Measurements from ENCODE around the gene PIK3CG.

Gene PIK3CG

DNA sequence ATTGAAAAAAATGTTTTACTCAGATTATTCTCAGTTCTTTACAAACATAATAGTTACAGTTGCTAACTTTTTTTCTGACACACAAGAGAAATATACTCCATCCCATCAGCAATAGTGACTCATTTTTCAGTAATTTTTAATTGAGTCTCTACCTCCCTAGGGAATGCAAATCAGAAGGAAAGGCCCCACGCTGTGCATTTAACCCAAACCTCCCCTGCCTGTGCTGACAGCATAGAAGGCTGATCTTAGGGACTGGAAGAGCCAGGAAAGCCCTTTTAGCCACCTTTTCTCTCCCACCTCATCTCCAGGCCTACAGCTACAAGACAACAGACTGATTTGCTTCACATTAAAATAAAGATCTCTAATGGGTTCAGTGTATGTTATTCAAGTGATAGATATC lies 24.7 kb upstream of the PIK3CG start:
- WGBS = 7% methylated on average over 1 of the region's 1 CpG
- Histone ChIP-seq H3K4me2 (ENCODE audit: low read length, poor library complexity, severe bottlenecking) (no peak overlapping the region), H2BK15ac (ENCODE audit: low read depth, poor library complexity, severe bottlenecking) (no peak overlapping the region), H3K14ac (ENCODE audit: low read length in 2 of 2) (no peak overlapping the region), H3K4me1 (ENCODE audit: control insufficient read depth, insufficient read depth, low read depth, low read length) (peaks cover 10% of the 10 kb centered on the region), H2AFZ (ENCODE audit: low read depth, low read length) (no peak overlapping the region), H3K4ac (ENCODE audit: low read depth in 1 of 2, low read length in 2 of 2) (no peak overlapping the region), H2BK5ac (ENCODE audit: low read depth, low read length, poor library complexity, severe bottlenecking) (no peak overlapping the region), H2AK5ac (ENCODE audit: low read length, severe bottlenecking) (no peak overlapping the region), H2BK120ac (ENCODE audit: low read depth, low read length) (no peak overlapping the region), H4K91ac (ENCODE audit: low read length) (no peak overlapping the region), H3K23ac (ENCODE audit: low read length in 2 of 2) (no peak overlapping the region), H4K8ac (ENCODE audit: low read length) (no peak overlapping the region), H3K27ac (ENCODE audit: low read length, poor library complexity, severe bottlenecking) (no peak overlapping the region), H3K4me3 (ENCODE audit: insufficient read depth in 1 of 2, low read depth in 1 of 2, low read length in 2 of 2) (no peak overlapping the region), H2BK12ac (ENCODE audit: low read length in 2 of 2) (no peak overlapping the region), H3K9ac (ENCODE audit: low read length) (peak overlapping the region; percentile 88), H3K79me1 (replicated peaks; ENCODE audit: low read length, poor library complexity, severe bottlenecking) (no peaks in the 10 kb centered on the region), H3K36me3 (ENCODE audit: control insufficient read depth in 1 of 2, insufficient read depth in 2 of 2, low read depth in 1 of 2, low read length in 2 of 2) (no peaks in the 10 kb centered on the region), H3K18ac (ENCODE audit: low read depth in 1 of 2, low read length in 2 of 2) (no peak overlapping the region), H3K9me3 (ENCODE audit: control insufficient read depth, low read length) (peaks cover 5% of the 10 kb centered on the region), H3K27me3 (ENCODE audit: control insufficient read depth in 1 of 2, insufficient read depth in 1 of 2, low read length in 2 of 2) (peaks cover 0 to 4% of the 10 kb centered on the region in 2 experiments)
- DNase-seq = peak; percentile 60

GRCh38 chr7:106841896-106842390 lies 23.1 kb upstream of the PIK3CG start:
- no peak overlapping the region for H3K4ac ChIP-seq (ENCODE audit: low read depth in 1 of 2, low read length in 2 of 2)
- peaks cover 10% of the 10 kb centered on the region for H3K4me1 ChIP-seq (ENCODE audit: control insufficient read depth, insufficient read depth, low read depth, low read length)
- H2BK12ac ChIP-seq (ENCODE audit: low read length in 2 of 2) = no peak overlapping the region
- H3K4me2 ChIP-seq (ENCODE audit: low read length, poor library complexity, severe bottlenecking) = peak overlapping the region; percentile 27
- H3K27ac ChIP-seq (ENCODE audit: low read length, poor library complexity, severe bottlenecking) = peak overlapping the region; percentile 41
- H4K91ac ChIP-seq (ENCODE audit: low read length) = no peak overlapping the region
- H3K9ac ChIP-seq (ENCODE audit: low read length) = no peak overlapping the region
- no peak overlapping the region for H2BK5ac ChIP-seq (ENCODE audit: low read depth, low read length, poor library complexity, severe bottlenecking)
- H2AFZ ChIP-seq (ENCODE audit: low read depth, low read length) = no peak overlapping the region
- no peak overlapping the region for H3K23ac ChIP-seq (ENCODE audit: low read length in 2 of 2)
- H3K14ac ChIP-seq (ENCODE audit: low read length in 2 of 2) = no peak overlapping the region
- H3K18ac ChIP-seq (ENCODE audit: low read depth in 1 of 2, low read length in 2 of 2) = peak overlapping the region in 1 of 2 experiments; percentile 50
- H3K27me3 ChIP-seq (ENCODE audit: control insufficient read depth in 1 of 2, insufficient read depth in 1 of 2, low read length in 2 of 2) = peaks cover 0 to 4% of the 10 kb centered on the region in 2 experiments
- peaks cover 5% of the 10 kb centered on the region for H3K9me3 ChIP-seq (ENCODE audit: control insufficient read depth, low read length)
- H3K4me3 ChIP-seq (ENCODE audit: insufficient read depth in 1 of 2, low read depth in 1 of 2, low read length in 2 of 2) = no peak overlapping the region
- no peaks in the 10 kb centered on the region for H3K36me3 ChIP-seq (ENCODE audit: control insufficient read depth in 1 of 2, insufficient read depth in 2 of 2, low read depth in 1 of 2, low read length in 2 of 2)
- H3K79me1 ChIP-seq (replicated peaks; ENCODE audit: low read length, poor library complexity, severe bottlenecking) = no peaks in the 10 kb centered on the region
- no peak overlapping the region for H2AK5ac ChIP-seq (ENCODE audit: low read length, severe bottlenecking)
- no peak for DNase-seq
- H2BK120ac ChIP-seq (ENCODE audit: low read depth, low read length) = no peak overlapping the region
- H4K8ac ChIP-seq (ENCODE audit: low read length) = no peak overlapping the region
- H2BK15ac ChIP-seq (ENCODE audit: low read depth, poor library complexity, severe bottlenecking) = no peak overlapping the region

GRCh38 chr7:106844279-106844997 lies 20.6 kb upstream of the PIK3CG start:
- Histone ChIP-seq H3K14ac (ENCODE audit: low read length in 2 of 2) (no peak overlapping the region), H3K27me3 (ENCODE audit: control insufficient read depth in 1 of 2, insufficient read depth in 1 of 2, low read length in 2 of 2) (peaks cover 0 to 4% of the 10 kb centered on the region in 2 experiments), H3K18ac (ENCODE audit: low read depth in 1 of 2, low read length in 2 of 2) (no peak overlapping the region)

DNA sequence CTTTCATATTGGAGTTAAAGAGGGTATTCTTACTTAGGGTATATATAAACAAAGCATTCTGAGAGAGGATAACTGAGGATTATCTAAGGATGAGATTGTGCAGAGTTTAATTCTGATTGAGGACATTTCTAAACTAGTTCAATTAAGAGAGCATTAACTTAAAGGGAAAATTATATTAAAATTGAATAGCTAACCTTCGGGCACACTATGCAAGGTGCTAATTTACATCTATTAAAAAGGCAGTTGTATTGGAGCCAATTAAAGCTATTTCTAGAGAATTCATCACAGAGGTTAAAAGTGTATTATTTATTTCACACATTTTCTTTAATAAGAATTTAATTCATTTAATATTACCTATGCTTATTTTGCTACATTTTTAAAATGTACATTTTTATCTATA lies 17.0 kb upstream of the PIK3CG start:
- Histone ChIP-seq H3K9ac (ENCODE audit: low read length) (no peak overlapping the region), H4K91ac (ENCODE audit: low read length) (no peak overlapping the region), H2BK5ac (ENCODE audit: low read depth, low read length, poor library complexity, severe bottlenecking) (no peak overlapping the region), H3K27me3 (ENCODE audit: control insufficient read depth in 1 of 2, insufficient read depth in 1 of 2, low read length in 2 of 2) (peaks cover 0 to 4% of the 10 kb centered on the region in 2 experiments), H3K9me3 (ENCODE audit: control insufficient read depth, low read length) (no peaks in the 10 kb centered on the region), H2AK5ac (ENCODE audit: low read length, severe bottlenecking) (no peak overlapping the region), H3K79me1 (replicated peaks; ENCODE audit: low read length, poor library complexity, severe bottlenecking) (no peaks in the 10 kb centered on the region), H3K23ac (ENCODE audit: low read length in 2 of 2) (no peak overlapping the region), H3K36me3 (ENCODE audit: control insufficient read depth in 1 of 2, insufficient read depth in 2 of 2, low read depth in 1 of 2, low read length in 2 of 2) (no peaks in the 10 kb centered on the region), H3K4me3 (ENCODE audit: insufficient read depth in 1 of 2, low read depth in 1 of 2, low read length in 2 of 2) (no peak overlapping the region), H3K4ac (ENCODE audit: low read depth in 1 of 2, low read length in 2 of 2) (no peak overlapping the region), H3K4me2 (ENCODE audit: low read length, poor library complexity, severe bottlenecking) (no peak overlapping the region), H3K14ac (ENCODE audit: low read length in 2 of 2) (no peak overlapping the region), H2BK12ac (ENCODE audit: low read length in 2 of 2) (no peak overlapping the region), H2AFZ (ENCODE audit: low read depth, low read length) (no peak overlapping the region), H4K8ac (ENCODE audit: low read length) (no peak overlapping the region), H2BK120ac (ENCODE audit: low read depth, low read length) (no peak overlapping the region), H2BK15ac (ENCODE audit: low read depth, poor library complexity, severe bottlenecking) (no peak overlapping the region), H3K4me1 (ENCODE audit: control insufficient read depth, insufficient read depth, low read depth, low read length) (peaks cover 1% of the 10 kb centered on the region), H3K27ac (ENCODE audit: low read length, poor library complexity, severe bottlenecking) (no peak overlapping the region), H3K18ac (ENCODE audit: low read depth in 1 of 2, low read length in 2 of 2) (no peak overlapping the region)
- WGBS = no CpG with 5 or more reads among the region's 1 CpG
- DNase-seq = no peak

More at GRCh38 chr7:106844279-106844997, 20.6 kb upstream of the PIK3CG start:
- H3K4me2 ChIP-seq (ENCODE audit: low read length, poor library complexity, severe bottlenecking) = no peak overlapping the region
- H2BK15ac ChIP-seq (ENCODE audit: low read depth, poor library complexity, severe bottlenecking) = no peak overlapping the region
- no peak overlapping the region for H2BK12ac ChIP-seq (ENCODE audit: low read length in 2 of 2)
- no peak overlapping the region for H2AK5ac ChIP-seq (ENCODE audit: low read length, severe bottlenecking)
- H3K23ac ChIP-seq (ENCODE audit: low read length in 2 of 2) = no peak overlapping the region
- 22% methylated on average over 7 of the region's 11 CpGs for WGBS
- no peak overlapping the region for H3K9ac ChIP-seq (ENCODE audit: low read length)
- H2BK120ac ChIP-seq (ENCODE audit: low read depth, low read length) = no peak overlapping the region
- H4K8ac ChIP-seq (ENCODE audit: low read length) = no peak overlapping the region
- no peaks in the 10 kb centered on the region for H3K79me1 ChIP-seq (replicated peaks; ENCODE audit: low read length, poor library complexity, severe bottlenecking)
- no peaks in the 10 kb centered on the region for H3K36me3 ChIP-seq (ENCODE audit: control insufficient read depth in 1 of 2, insufficient read depth in 2 of 2, low read depth in 1 of 2, low read length in 2 of 2)
- no peaks in the 10 kb centered on the region for H3K9me3 ChIP-seq (ENCODE audit: control insufficient read depth, low read length)
- no peak overlapping the region for H2AFZ ChIP-seq (ENCODE audit: low read depth, low read length)
- H3K4me3 ChIP-seq (ENCODE audit: insufficient read depth in 1 of 2, low read depth in 1 of 2, low read length in 2 of 2) = no peak overlapping the region
- no peak overlapping the region for H2BK5ac ChIP-seq (ENCODE audit: low read depth, low read length, poor library complexity, severe bottlenecking)
- no peak for DNase-seq
- H3K4me1 ChIP-seq (ENCODE audit: control insufficient read depth, insufficient read depth, low read depth, low read length) = peaks cover 11% of the 10 kb centered on the region
- no peak overlapping the region for H4K91ac ChIP-seq (ENCODE audit: low read length)
- H3K27ac ChIP-seq (ENCODE audit: low read length, poor library complexity, severe bottlenecking) = no peak overlapping the region
- H3K4ac ChIP-seq (ENCODE audit: low read depth in 1 of 2, low read length in 2 of 2) = no peak overlapping the region
